ENCODE results near the gene UVRAG.

UVRAG gene

DNA sequence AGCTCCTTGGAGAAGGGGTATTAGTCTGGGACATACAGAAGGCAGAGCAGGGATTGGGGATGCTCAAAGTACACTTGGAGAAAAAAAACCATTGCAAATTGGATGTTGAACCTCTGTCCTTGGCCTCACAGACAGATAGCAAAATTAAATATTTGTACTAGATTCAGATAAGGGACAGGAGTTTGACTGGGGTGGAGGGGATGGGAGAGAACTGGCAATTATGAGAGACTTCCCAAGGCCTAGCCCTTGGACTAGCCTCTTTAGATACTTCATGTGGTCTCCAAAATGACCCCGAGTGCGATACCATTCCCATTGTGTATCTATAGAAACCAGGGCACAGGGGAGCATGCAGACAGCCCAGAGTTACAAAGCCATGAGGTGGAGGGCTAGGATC is 30.9 kb upstream of the UVRAG start:
- no peak for DNase-seq (ENCODE audit: low spot score)

DNA sequence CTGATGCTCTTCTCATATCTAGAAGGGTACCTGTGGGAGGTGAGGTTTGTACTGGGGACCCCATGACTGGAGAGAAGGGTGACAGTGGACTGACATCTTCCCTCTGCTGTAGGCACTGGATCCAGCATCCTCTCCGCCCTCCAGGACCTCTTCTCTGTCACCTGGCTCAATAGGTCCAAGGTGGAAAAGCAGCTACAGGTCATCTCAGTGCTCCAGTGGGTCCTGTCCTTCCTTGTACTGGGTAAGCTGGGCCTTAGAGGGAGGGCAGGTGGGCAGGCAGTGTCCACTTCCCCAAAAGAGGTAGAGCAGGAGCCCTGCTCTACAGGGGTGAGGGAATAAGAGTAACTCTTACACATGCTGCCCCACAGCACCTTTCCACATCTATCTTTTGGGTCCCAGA is 30.5 kb upstream of the UVRAG start:
- DNase-seq (ENCODE audit: low spot score), result no peak

DNA sequence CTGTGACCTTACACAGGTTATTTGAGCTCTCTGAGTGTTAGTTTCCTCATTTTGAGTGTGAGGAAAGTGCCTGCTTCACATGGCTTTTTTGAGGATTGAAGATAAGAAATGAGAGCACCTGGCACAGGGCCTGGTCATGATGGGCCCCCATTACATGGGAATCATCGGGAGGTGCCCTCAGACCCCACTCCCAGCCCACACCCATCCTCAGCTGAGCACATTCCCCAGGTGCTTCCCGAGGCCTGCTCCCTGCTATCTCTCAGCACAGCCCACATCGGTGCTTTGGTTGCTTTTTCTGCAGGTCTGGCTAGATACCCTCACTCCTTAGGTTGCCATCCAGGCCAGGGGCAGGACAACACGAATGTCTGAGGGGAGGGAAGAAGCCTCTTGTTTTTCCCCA is 29.8 kb upstream of the UVRAG start:
- no peak for DNase-seq (ENCODE audit: low spot score)

DNA sequence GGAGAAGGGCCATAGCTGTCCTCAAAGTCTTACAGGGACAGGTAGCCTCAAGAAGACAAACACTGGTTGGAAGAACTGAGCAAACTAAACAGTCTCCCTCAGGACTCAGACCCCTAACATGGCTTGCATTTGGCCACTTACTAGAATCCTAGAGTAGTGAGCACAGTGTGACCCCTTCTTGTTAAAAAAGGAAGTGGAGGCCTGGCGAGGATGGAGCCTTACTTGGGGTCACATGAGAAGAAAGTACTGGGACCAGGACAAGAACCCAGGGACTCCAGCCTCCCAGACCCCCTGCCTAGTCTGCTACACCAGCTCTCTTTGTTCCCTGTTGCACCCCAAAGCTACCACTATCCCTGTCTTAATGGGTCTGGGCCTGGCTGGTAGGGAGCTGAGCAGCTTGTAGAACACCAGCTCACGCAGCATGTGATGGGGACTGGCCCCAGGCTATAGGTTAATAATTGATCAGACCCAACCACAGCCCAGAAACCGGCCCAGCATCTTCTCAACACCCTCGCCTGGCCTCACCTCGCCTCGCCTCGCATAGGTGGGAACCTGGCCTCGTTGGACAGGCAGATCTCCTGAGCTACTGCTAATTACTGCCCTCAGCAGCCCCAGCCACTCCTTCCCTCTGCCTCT is 28.8 kb upstream of the UVRAG start:
- DNase-seq (ENCODE audit: low spot score), result peak; percentile 54

DNA sequence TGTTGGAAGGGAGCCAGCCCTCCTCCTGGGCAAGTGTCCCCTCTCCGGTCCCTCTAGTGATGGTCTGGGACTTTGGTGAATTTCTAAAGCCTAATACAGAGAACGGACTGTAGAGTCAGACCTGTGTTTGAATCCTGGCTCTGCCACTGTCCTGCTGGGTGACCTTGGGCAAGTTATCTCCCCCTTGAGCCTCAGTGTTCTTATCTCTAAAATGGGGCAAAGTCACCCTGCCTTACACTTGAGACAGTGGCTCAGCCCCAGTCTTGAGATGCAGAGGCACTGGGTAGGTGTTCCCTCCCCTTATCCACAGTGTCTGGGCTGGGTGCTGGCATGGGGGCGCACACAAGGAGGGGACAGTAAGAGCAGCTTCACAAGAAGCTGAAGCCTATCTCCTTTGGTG is 25.5 kb upstream of the UVRAG start:
- no peak for DNase-seq (ENCODE audit: low spot score)

DNA sequence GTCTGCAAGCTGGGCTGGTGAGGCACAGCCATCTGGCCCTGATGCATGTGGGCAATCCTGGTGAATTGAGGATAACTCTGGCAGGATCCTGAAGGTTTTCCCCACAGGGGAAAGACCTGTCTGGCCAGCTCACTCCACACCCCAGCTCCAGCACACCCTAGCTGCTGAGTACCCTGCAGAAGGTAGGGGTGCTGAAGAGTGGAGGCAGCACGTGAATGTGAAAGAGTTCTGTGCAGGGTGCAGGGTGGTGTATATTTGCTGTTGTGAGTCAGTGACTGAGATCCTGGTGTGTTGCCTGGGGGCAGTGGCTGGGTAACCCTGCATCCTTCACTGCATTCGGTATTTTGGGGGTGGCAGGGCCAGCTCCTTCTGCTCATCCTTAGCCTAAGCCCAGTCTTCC is 24.0 kb upstream of the UVRAG start:
- no peak for DNase-seq (ENCODE audit: low spot score)

DNA sequence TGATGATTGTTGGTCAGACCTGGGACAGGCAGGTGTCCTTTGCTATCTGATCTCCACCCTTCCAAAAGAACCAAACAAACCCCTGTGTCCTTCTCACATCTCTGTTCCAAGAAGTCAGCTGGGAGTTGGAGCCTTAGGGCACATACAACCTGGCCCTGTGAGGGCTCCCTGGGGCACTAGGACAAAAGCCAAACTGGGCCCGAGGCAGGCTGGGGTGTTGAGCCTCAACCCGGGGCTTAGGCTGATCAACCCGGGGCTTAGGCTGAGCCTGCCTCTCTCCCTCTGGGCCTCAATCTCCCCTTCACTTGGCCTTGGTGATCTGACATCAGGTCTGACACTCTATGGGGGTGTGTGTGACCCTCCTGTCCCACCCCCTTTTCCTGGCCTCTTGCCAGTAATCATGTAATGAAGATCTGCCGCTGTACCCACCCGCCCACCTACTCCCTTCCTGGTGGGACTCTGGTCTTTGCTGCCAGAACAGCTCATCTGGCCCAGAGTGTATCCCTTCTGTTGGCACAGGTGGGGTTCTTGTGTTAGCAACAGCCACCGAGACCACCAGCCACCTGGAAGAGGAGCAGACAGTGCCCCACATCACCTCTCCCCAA is 22.8 kb upstream of the UVRAG start:
- no peak for DNase-seq (ENCODE audit: low spot score)

DNA sequence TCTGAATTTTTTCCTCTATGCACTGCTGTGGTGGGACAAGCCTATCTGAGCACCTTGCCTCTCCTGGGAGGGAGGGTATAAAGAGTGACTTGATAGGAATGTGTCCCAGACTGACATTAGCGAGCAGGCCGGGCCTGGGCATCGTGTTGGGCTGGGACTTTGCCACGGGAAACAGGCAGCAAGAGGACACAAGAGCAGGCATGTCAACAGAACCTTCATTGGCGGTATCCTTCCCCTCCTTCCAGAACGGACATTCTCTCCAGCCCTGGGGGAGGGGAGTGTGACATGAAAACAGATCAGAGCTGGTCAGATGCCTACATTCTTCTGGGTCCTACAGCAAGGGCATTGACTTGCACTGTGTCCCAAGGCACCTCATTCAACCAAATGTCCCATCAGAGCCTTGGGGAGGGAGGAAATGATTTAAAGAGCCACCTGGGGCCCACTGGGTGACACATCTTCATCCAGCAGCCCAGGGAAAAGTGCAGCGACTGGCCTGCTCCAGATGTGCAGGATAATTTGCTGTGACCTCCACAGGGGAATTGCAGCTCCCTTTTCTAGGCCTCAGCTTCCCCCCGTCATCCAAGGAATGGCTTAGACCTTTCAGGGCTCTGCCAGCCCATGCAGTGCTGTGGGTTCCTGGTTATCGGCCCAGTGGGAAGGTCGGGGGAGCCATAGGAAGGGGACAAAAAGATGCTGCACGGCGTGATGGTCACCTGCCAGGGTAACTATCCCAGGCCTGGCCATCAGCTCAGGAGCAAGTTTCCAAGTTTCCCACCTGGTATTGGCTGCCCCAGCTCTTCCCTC is 21.8 kb upstream of the UVRAG start:
- DNase-seq (ENCODE audit: low spot score), result no peak

DNA sequence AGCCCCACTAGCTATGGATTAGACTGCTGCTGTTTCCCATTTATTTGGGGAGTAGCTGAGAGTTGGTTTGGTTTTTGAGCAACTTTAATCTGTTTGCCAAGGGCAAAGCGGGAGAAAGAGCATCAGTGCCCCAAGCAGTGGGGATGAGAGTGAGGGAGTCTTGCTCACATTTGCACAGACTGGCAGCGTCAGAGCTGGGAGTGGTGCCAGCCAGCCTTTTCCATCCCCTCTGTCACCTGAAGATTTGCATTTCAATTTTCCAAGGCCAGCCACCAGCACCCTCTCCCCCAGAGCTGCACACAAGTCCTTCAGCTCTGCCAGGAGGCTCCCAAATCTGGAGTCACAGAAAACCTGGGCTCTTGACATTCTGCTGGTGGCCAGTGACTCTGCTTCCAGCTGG is 21.0 kb upstream of the UVRAG start:
- DNase-seq (ENCODE audit: low spot score), result no peak

DNA sequence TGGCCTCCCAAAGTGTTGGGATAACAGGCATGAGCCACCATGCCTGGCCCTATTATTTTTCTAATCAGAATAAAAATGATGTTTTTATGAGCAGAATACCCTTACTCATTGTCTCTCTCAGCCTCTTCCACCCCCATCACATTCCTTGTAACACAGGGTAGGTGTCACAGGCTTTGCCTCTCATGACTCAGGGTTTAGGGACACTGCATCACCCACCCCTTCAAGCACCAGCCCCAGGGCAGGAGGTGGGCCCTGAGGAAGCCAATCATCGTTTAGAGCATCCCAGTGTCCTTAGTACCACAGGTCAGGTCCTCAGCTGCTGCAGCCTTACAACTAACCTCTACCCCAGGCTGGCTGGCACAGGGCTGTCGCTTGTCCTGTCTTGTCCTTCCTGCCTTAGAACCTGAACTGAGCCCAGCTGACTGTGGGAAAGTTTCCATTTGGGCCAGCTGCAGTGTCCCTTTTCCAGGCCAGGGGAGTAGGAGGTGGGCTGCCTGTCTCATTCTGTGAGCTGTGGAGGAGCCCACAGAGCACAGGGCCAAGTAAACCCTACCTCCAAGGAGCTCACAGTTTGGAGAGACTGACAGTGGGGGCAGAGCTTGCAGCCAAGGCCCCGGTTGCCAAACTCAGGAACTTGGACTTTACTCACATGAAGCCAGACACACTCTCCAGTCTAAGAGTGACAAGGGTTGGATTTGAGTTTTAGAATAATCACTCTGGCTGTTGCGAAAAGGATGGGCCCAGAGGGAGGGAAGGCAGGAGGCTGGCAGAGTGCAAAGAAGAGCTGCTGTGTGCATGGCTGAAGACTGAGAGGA is 19.5 kb upstream of the UVRAG start:
- DNase-seq (ENCODE audit: low spot score), result no peak

DNA sequence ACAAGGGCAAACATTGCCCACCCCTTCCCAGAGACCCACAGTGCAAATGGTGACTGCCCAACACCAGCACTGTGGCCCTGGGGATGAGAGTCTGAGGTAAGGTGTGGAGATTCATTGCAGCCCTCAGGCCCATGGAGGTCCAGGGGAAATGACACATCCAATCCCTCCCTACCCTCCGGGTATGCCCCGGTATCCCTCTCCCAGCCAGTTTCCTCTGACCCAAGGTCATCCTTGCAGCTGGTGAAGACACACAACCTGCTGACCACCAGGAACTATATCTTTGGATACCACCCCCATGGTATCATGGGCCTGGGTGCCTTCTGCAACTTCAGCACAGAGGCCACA is 18.9 kb upstream of the UVRAG start:
- no peak for DNase-seq (ENCODE audit: low spot score)

DNA sequence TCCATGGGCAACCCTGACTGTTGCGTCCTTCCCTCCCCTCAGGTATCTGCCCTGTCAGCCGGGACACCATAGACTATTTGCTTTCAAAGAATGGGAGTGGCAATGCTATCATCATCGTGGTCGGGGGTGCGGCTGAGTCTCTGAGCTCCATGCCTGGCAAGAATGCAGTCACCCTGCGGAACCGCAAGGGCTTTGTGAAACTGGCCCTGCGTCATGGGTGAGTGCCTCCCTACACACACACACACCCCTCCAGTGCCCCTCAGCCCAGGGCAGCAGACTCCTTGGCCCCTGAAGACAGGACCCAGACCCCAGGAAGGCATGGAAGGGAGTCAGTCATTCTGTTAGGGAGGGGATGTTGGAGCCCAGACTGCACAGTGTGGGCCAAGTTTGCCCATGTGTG is 17.9 kb upstream of the UVRAG start:
- DNase-seq (ENCODE audit: low spot score), result no peak

DNA sequence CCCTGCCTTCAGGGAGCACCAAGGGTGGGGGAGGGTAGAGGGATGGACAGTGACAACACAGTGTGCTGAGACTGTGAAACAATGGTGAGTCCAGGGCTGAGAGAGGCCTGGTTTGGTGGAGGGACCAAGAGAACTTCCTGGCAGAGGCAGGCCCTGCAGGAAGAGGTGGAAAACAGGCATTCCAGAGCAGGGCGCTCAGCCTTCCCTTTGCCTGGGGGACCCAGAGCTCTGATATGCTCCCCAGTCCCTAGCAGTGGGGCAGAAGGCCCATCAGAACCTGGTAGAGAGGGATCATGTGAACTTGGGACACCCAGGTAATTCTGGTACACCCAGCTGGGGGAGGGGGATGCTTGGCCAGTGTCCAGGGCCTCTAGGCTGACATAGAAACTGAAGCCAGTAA is 17.2 kb upstream of the UVRAG start:
- no peak for DNase-seq (ENCODE audit: low spot score)

DNA sequence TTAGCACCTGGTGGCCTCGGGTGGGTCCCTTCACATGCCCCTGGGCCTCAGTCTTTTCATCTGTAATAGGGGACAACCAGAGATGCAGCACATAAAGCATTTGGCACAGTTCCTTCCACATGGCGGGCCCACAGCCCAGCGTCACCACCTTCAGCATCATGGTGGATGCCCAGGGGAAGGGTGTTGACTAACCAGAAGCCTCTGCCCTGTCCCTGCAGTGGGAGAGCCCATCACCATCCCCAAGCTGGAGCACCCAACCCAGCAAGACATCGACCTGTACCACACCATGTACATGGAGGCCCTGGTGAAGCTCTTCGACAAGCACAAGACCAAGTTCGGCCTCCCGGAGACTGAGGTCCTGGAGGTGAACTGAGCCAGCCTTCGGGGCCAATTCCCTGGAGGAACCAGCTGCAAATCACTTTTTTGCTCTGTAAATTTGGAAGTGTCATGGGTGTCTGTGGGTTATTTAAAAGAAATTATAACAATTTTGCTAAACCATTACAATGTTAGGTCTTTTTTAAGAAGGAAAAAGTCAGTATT is 14.8 kb upstream of the UVRAG start:
- no peak for DNase-seq (ENCODE audit: low spot score)

DNA sequence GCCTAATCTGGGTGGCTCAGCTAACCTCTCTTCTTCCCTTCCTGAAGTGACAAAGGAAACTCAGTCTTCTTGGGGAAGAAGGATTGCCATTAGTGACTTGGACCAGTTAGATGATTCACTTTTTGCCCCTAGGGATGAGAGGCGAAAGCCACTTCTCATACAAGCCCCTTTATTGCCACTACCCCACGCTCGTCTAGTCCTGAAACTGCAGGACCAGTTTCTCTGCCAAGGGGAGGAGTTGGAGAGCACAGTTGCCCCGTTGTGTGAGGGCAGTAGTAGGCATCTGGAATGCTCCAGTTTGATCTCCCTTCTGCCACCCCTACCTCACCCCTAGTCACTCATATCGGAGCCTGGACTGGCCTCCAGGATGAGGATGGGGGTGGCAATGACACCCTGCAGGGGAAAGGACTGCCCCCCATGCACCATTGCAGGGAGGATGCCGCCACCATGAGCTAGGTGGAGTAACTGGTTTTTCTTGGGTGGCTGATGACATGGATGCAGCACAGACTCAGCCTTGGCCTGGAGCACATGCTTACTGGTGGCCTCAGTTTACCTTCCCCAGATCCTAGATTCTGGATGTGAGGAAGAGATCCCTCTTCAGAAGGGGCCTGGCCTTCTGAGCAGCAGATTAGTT is 14.2 kb upstream of the UVRAG start:
- DNase-seq (ENCODE audit: low spot score), result no peak

DNA sequence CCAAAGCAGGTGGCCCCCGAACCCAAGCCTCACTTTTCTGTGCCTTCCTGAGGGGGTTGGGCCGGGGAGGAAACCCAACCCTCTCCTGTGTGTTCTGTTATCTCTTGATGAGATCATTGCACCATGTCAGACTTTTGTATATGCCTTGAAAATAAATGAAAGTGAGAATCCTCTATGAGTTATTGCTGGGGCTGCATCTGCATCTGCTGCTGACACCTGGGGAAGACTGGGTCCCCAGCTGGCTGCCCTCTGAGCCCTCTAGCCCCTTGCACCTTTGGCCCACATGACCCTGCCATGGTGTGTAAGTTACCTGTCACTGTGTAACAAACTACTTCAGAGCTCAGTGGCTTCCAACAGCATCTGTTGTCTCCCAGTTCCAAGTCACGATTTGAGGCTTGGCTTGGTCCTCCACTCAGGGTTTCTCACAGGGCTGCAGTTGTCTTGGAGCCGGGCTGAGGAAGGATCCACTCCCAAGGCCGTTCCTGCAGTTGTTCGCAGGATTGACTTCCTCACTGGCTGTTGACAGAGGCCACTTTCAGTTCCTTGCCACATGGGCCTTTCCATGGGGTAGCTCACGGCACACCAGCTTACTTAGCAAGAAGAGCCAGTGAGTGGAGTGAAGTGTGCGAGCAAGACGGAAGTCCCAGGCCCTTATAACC is 13.5 kb upstream of the UVRAG start:
- DNase-seq (ENCODE audit: low spot score), result no peak

DNA sequence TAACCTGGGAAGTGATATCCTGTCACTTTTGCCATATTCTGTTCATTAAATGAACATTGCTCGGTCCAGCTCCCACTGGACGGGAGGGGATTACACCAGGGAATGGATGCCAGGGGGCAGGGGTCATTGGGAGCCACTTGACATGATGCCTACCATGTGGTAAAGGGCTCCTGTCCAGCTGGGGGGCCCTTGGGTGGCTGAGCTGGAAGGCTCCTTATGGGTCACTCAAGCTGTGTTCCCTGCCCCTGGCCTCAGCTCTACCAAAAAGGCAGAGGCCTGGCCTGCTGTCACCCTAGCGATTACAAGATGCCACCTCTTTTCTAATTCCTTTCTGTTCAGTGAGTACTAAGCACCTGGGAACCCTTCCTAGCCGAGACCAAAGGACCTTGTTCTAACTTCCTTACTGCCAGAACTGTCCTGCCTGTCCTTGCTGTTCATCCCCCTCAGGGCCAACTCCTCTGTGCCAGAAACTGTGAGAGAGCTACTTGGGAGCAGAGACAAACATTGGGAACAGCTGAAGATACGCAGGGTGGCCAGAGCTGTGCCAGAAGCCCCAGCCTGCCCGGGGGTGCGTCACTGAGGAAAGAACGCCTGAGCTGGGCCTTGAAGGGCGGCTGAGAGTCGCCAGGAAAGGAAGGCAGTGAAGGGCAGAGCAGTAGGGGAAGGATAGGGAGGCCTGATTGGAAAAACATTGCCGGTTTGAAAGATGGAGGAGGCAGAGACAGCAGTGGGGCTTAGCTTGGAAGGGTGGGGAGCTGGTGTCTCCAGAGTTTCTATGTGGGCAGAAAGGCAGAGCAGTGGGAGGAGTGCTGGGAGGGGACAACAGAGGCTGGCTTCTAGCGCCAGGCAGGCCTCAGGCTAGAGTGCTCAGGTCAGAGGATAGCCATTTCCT is 12.7 kb upstream of the UVRAG start:
- DNase-seq (ENCODE audit: low spot score), result no peak

DNA sequence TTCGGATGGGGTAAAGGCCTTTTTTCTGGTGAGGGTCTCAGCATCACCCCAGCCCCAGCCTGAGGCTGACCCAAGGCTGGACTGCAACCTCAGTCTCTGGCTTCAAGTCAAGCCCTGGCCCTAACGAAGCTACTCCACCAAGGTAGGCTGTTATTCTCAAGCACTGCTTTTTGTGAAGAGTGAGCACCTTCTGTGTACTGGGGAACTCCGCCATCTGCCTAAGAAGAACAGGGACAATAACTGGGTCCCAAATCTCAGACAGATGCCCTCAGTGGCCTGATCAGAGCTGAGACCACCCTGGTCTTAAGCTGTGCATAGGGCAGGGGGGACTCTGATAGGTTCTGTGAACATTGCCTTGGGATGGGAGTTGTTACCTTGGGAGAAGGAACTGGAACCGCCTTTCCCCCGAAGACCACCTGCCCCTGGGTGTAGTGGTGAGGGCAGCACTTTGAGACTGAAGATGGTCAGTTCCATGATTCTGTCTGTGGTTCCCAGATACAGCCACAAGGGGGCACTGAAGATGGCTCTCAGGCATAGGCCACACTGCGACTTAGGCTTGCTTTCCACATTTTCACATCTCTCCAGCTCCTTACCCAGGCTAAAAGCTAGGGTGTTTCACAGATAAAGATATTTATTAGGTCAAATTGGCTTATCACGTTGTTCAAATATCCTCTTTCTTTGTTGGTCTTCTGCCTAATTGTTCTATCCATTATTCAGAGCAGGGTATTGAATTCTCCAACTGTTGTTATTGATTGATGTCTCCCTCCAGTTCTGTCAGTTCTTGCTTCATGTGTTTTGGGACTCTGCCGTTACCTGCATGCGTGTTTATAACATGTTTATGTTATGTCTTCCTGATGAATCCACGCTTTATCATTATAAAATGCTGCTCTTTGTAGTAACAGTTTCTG is 11.8 kb upstream of the UVRAG start:
- peak; percentile 55 for DNase-seq (ENCODE audit: low spot score)

DNA sequence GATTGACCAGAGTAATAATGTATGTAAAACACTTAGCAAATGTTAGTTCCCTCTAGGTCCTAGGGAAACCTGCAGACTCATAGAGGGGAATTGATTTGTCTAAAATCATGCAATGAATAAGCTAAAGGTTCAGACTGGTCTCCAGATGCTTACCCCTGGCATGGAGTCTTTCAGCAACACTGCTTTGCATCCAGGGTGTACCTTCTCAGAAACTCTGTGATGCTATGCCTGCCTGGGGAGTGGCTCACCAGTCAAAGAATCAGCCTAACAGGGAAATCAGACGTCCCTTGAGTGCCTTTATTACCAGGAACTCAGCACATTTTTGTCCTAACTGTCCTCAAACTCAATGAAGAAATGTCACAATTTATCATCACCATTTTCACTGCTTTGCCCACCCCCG is 5.9 kb upstream of the UVRAG start:
- DNase-seq (ENCODE audit: low spot score), result no peak
